Breast epithelium (tissue), 4 donors: ENCODE results near the gene RALGPS1. TPM values are rescaled to one million over a fixed set of nuclear protein-coding genes. Genes with fewer than 3 reads are reported as not detected.

Experiments
- DNase-seq, 2 donors: peaks; one replicate each; pipeline ENCODE4 v3.0.0-alpha.2; 2019; ENCODE audit warnings: low spot score in 2 of 2
- H3K27ac ChIP-seq, 2 donors: fragments of 200-600 bp; sonication (generic) in 1 of 2; one replicate each; pipeline ENCODE4 v1.5.1; 2016 to 2019; ENCODE audit warnings: mild to moderate bottlenecking in 1 of 2
- H3K27me3 ChIP-seq, 2 donors: fragments of 200-600 bp; sonication (generic) in 1 of 2; one replicate each; pipeline versions ENCODE4 v1.5.1 to v1.6.0; 2017 to 2019; ENCODE audit warnings: control low read depth in 1 of 2, mild to moderate bottlenecking in 1 of 2
- H3K36me3 ChIP-seq: fragments of 200-600 bp; one replicate; pipeline ENCODE4 v1.5.1; 2019
- H3K4me1 ChIP-seq, 2 donors: fragments of 200-600 bp; sonication (generic); one replicate each; pipeline ENCODE4 v1.5.1; 2016 to 2019; ENCODE audit warnings: control low read depth in 1 of 2
- H3K4me3 ChIP-seq, 3 donors: fragments of 200-600 bp; sonication (generic); 1 replicate in 2 of 3; 2 replicates in 1 of 3; pipeline ENCODE4 v1.5.1; 2016 to 2019; ENCODE audit warnings: mild to moderate bottlenecking in 3 of 3, moderate library complexity in 2 of 3
- H3K9me3 ChIP-seq, 2 donors: fragments of 200-600 bp; sonication (generic) in 1 of 2; one replicate each; pipeline ENCODE4 v1.5.1; 2016 to 2019; ENCODE audit warnings: control low read depth in 1 of 2
- CTCF ChIP-seq, 3 donors: fragments of 450-650 bp; IDR thresholded peaks; one replicate each; pipeline ENCODE4 v1.5.1; 2016 to 2017; ENCODE audit warnings: antibody characterized with exemption in 3 of 3, mild to moderate bottlenecking in 3 of 3, moderate library complexity in 3 of 3
- POLR2A ChIP-seq: fragments of 450-650 bp; IDR thresholded peaks from one replicate; pipeline ENCODE4 v1.6.1; 2016; ENCODE audit warnings: antibody characterized with exemption, mild to moderate bottlenecking, moderate library complexity
- POLR2AphosphoS5 ChIP-seq, 3 donors: sonication (generic); formaldehyde crosslinking; IDR thresholded peaks; one replicate each; pipeline ENCODE4 v1.6.1; 2017; ENCODE audit warnings: antibody characterized with exemption in 3 of 3
- intact Hi-C: fragments of 100-400 bp; cut with DNase I; formaldehyde crosslinking; loops from one replicate; pipeline ENCODE4 v1.15.1; 2023; ENCODE audit warnings: low total_unique reads
- total RNA-seq, 3 donors: library from RNA; depleted of rRNA; stranded (reverse); fragments of >200 nt; gene quantifications; one replicate each; pipeline ENCODE4 v1.1.0, GENCODE V29; 2016

Gene RALGPS1
- total RNA-seq, 3 donors from 2014 or later: 5.8 to 30.7 (median 15.1) TPM

- no peaks in the 10 kb centered on the region for H3K27me3 ChIP-seq
- H3K4me1 ChIP-seq: peaks cover 0 to 3% of the 10 kb centered on the region in 2 donors
- intact Hi-C loops: loop anchor here (10.0 kb wide), 1 partner anchor 139 kb away; no protein-coding TSS in a partner anchor
- no peak overlapping the region for H3K27ac ChIP-seq
- no peaks in the 10 kb centered on the region for H3K36me3 ChIP-seq
- no peaks in the 10 kb centered on the region for H3K9me3 ChIP-seq
- DNase-seq: no peak
- no peak overlapping the region for H3K4me3 ChIP-seq
- no peak for TF ChIP-seq CTCF (IDR thresholded peaks at IDR 0.05)
- no peak for TF ChIP-seq POLR2AphosphoS5 (IDR thresholded peaks at IDR 0.05)
- TF ChIP-seq POLR2A: no peak
Observed at GRCh38 chr9:127193483-127193882, 278.9 kb downstream of the RALGPS1 start.

DNA sequence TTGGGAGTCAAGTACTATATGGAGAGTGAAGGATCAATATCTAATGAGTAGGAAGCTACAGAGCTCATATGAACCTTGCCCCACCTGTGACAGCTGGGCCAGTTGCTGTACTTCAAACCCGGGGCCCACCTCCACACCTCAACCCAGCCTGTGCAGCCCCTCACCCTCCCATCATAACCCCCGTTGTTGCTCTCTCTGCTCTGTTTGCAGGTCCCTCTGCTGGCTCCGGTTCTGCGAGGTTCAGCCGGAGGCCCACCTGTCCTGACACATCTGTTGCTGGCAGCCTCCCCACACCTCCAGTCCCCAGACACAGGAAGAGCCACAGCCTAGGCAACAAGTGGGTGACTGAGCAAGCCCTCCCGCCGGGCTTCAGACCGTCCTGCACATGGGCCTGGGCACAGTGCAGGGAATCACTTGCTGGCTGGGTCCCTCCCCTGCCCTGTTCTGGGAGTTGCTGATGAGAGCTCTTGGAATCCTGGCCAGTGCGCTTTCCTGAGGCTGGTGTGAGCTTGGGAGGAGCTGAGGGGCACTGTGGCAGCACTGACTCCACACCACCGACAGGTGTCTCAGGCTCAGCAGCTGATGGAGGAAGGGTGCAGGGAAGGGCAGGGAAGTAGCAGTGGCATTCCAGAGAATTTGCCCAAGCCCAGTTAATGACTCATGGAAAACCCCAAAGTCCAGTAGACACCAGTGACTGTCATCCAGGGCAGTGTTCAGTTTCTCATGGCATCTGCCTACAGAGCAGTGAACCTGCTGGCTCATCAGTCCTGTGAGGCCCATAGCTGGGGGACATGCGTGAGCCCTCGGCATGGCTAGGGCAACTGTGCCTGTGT, 280.5 kb downstream of the RALGPS1 start:
- intact Hi-C loops: loop anchor here (5.0 to 10.0 kb wide), 2 partner anchors 140 to 253 kb away; no protein-coding TSS in a partner anchor
- Histone ChIP-seq H3K9me3 (no peaks in the 10 kb centered on the region), H3K4me3 (no peak overlapping the region), H3K27me3 (no peaks in the 10 kb centered on the region), H3K27ac (no peak overlapping the region), H3K4me1 (peaks cover 0 to 13% of the 10 kb centered on the region in 2 donors), H3K36me3 (no peaks in the 10 kb centered on the region)
- TF ChIP-seq CTCF (IDR thresholded peaks at IDR 0.05) (no peak), POLR2A (no peak), POLR2AphosphoS5 (IDR thresholded peaks at IDR 0.05) (no peak)
- DNase-seq: no peak

GRCh38 chr9:127195976-127196825, 281.6 kb downstream of the RALGPS1 start:
- Histone ChIP-seq H3K36me3 (no peaks in the 10 kb centered on the region), H3K27ac (peak overlapping the region in 1 of 2 donors; percentile 79), H3K27me3 (no peaks in the 10 kb centered on the region), H3K4me1 (peaks cover 0 to 13% of the 10 kb centered on the region in 2 donors), H3K4me3 (no peak overlapping the region), H3K9me3 (no peaks in the 10 kb centered on the region)
- TF ChIP-seq CTCF (IDR thresholded peaks at IDR 0.05): no peak
- TF ChIP-seq POLR2A: no peak
- no peak for TF ChIP-seq POLR2AphosphoS5 (IDR thresholded peaks at IDR 0.05)
- no peak for DNase-seq
- intact Hi-C loops: loop anchor here (5.0 to 10.0 kb wide), 2 partner anchors 141 to 254 kb away; no protein-coding TSS in a partner anchor

DNA sequence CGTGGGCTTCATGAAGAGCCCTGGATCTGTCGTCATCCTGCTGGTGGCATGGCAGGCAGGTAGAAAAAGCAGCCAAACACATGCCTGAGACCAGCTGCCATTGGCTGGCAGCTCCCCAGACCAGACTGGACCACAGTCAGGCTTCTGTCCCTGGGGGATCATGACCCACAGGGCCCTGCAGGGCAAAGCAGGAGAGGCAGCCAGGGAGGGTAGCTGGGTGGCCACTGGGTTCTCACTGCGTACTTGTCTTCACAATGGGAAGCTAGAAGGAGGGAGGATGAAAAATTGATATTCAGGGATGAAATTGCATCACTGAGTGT, 282.2 kb downstream of the RALGPS1 start:
- Histone ChIP-seq H3K27me3 (no peaks in the 10 kb centered on the region), H3K27ac (peak overlapping the region in 1 of 2 donors; percentile 79), H3K9me3 (no peaks in the 10 kb centered on the region), H3K4me3 (no peak overlapping the region), H3K4me1 (peaks cover 0 to 13% of the 10 kb centered on the region in 2 donors), H3K36me3 (no peaks in the 10 kb centered on the region)
- no peak for DNase-seq
- TF ChIP-seq CTCF (IDR thresholded peaks at IDR 0.05) (no peak), POLR2AphosphoS5 (IDR thresholded peaks at IDR 0.05) (no peak), POLR2A (no peak)
- intact Hi-C loops: loop anchor here (5.0 to 10.0 kb wide), 2 partner anchors 142 to 254 kb away; no protein-coding TSS in a partner anchor
